HG02623 (cell line): ENCODE measurements around the gene CACNA1B.

Experiments used
- ATAC-seq: cut with Tn5 transposase; IDR thresholded peaks from one replicate; pipeline ENCODE4 v1.9.1; 2021; ENCODE audit warnings: moderate library complexity; ENCODE audit not compliant: unreplicated experiment

The CACNA1B gene

GRCh38 chr9:137959641-137960411, 82.2 kb downstream of the CACNA1B start:
- ATAC-seq: no peak

DNA sequence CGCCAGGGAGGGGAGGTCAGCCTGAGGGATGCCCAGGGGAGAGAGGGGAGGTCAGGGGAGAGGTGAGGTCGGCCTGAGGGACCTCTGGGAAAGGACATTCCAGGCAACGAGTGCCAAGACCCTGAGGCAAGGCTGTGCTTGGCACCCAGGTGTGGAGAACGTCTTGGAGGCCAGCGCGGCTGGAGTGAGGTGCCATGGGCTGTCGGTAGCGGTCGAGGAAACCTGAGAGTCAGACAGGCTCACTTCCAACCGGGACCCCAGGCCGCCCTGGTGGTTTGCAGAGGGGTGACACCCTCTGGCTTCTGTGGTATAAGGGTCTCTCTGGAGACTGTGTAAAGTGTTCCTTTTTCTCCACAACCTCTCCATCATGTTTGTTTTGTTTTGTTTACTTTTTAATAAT, 82.9 kb downstream of the CACNA1B start:
- no peak for ATAC-seq

- no peak for ATAC-seq
Observed at GRCh38 chr9:137963525-137963924, 85.9 kb downstream of the CACNA1B start.

- no peak for ATAC-seq
Observed at GRCh38 chr9:137965177-137965795, 87.7 kb downstream of the CACNA1B start.

DNA sequence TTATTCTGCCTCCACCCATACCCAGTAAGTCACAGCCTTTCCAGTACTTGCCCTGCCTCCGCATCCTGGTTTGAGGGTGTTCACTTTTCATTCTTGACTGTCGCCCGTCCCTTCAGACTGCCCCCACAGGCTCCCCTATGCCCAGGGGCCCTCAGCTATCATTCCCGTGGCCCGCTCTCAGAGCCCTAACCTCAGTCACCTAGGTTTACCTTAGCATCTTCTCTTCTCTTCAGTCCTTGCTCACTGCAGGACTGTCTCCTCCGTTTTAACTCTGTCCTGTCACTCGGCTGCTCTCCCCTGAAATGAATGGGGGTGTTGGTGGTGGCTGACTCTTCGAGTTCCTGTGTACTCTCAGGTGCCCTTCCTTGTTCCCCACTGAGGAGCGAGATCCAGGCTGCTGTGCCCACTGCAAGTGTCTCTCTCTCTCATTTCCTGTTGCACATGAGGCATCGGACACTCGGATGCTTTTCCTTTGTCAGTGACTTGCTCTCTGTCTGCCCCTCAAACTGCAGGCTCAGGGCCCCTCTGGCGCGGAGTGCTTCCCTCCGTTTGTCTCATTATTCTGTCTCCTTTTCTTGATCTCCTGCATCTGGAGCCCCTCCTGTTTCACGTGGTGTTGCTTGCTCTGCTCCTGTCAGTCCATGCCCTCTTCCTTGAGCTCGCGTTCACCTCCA, 89.8 kb downstream of the CACNA1B start:
- no peak for ATAC-seq

DNA sequence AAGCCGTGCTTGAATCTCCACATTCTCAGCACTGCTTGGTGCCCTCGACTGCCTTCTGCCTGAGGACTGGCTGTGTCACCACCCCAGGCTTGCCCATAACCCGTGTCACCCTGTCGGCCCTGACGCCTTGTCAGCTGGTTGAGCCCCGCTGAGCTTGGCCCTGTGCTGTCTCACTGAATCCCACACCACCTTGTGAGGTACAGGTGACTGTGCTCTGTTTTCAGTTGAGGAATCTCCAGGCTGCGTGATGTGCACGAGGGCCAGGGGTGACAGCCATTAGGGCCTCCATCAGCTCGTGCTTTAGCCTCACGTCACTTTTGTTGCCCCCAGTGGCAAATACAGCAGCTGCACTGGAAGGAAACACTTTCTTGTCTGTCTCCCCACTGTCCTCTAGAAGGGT, 90.7 kb downstream of the CACNA1B start:
- ATAC-seq: no peak

DNA sequence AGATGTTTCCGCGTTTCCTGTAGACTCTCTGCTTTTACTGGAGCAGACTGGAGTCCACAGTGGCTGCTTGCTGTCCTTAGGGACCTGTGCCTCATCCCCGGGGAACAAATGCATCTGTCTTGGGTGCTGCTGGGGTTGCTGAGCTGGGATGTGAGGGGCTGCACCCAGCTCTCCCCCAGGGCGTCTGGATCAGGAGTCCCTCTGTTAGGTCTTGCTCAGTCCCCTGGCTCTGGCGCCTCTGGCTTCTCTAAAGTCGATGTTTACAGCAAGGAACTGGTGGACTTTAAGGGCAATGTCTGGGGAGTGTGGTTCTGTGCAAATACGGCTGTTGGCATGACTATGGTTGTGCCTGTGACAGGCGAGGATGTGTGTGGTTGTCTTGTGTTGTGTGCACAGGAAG, 91.4 kb downstream of the CACNA1B start:
- no peak for ATAC-seq

DNA sequence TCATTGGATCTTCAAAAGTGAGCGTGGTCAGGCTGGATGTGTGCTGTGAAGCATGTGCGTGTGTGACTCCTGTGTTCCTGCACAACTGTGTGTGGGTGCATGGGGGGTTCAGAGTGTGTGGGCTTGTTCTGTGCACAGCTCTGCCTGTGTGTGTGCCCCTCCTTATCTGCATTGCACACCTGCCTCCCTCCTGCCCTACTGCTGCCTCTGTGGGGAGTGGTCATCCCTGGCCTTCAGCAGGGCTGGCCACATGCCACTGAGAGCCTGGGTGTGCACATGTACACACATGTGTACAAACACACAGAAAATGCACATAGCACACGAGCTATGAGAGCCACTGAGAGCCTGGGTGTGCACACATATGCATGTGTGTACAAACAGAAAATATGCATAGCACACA, 92.1 kb downstream of the CACNA1B start:
- ATAC-seq: no peak

GRCh38 chr9:137970098-137970497, 92.5 kb downstream of the CACNA1B start:
- ATAC-seq: no peak

DNA sequence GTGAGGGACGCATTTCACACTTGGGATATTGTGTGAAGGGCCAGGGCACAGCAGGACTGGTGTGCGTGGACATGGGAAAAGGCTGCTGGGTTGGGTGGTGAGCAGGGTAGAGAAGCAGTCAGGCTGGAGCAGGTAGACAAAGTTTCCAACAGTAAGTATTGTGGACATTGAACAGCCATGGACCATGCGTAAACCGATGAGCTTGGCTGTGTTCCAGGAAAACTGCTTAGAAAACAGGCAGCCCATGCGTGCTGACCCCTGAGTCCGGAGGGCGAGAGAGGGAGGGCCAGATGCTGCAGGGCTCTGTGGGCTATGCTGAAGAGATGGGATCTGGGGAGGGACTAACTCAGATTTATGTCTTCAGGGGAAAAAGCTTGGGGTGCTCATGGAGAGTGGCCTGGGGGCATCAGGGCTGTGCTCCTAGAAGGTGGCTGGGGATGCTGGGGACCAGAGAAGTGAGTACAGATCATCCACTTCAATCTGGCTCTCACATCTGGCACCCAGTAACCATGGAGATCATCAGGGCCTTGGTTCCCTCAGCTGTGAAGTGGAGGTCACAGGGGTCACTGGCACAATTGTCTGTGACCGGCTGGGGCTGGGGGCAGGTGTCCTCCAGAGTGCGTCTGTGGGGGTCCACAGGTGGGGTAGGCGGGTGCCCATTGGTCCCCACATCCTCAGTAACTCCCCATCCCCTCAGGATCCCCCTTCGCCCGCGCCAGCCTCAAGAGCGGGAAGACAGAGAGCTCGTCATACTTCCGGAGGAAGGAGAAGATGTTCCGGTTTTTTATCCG, 93.3 kb downstream of the CACNA1B start:
- no peak for ATAC-seq

GRCh38 chr9:137971477-137972138, 94.0 kb downstream of the CACNA1B start:
- ATAC-seq: no peak

- ATAC-seq: no peak
Observed at GRCh38 chr9:137972355-137972987, 94.9 kb downstream of the CACNA1B start.

DNA sequence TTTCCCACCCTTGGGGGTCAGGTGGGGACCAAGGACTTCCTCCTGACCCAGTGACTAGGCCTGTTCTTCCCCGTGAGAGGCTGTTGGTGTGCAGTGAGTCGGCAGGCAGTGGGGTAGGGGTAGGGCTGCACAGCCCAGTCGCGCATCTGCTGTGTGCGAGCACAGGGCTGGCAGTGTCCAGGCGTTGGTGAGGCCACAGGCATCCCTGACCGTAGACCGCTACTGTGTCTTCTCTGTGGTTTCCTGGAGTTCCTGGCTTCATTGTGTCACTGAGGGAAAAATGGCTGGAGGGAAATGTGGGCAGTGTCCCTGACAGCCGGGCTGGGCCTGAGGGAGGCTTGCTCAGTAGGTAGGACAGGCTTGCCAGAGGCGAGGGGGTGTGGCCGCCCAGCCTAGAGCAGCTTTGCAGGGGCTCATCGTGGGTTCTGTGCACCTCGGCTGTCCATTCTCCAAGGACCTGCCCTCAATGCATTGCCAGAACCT, 95.4 kb downstream of the CACNA1B start:
- ATAC-seq: no peak

DNA sequence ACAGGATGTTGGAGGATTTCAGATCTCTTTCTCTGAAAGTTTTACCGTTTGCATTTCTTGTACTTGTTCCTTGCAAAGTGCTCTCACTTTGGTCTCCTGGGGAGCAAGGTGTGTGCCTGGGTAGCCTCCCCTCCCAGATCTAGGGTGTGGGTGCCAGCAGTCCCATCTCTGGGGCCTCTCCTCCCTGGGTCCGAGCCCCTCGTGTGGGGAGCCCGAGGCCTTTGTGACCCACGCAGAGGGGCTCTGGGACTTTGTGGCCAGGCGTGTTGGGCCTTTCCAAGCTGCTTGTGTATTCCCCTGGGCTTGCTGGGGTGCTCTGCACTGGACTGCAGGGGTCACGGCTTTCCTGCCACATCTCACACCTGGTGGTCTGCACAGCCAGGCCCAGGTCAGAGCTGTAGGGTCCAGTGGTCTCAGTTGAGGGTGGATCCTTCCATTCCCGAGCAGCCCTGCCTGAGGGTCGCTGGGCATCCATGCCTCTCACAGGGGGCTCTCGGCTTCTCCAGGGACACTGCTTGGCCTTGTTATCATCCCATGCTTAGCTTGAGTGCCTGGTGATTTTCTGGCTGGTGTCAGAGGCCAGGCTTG, 96.3 kb downstream of the CACNA1B start:
- ATAC-seq: no peak

DNA sequence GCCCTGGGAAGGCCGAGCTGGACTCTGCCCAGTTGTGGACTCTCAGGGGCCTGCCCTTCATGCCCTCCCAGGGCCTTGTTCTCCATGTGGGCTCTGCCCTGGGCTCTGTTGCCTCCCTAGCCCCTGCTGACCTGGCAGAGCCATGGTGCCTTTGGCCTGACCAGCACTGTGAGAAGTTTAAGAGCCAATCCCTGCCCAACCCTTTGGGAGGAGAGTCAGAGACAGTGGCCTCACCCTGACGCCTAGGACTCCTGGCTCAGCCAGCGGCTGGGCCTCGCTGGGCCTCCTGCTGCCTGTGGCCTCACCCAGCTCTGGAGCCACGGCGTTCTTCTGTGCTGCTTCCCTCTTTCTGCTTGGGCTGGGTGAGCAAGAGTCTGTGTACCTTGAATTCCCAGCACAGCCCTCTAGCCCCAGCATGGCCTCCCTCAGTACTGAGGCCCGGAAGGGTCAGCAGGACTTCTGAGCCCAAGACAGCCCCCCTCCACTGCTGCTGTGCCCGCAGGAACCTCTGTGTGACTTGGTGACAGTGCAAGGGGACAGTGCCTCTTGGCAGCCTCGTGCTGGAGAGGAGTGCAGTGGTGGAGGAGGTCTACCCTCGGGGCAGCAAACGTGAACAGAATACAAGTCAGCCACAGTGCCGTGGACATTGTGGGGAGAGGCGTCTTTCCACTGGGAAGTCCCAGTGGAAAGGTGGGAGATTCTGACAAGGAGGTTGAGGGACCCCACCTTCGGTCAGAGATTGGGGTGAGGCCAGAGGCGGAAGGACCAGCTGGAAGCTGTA, 97.4 kb downstream of the CACNA1B start:
- no peak for ATAC-seq

DNA sequence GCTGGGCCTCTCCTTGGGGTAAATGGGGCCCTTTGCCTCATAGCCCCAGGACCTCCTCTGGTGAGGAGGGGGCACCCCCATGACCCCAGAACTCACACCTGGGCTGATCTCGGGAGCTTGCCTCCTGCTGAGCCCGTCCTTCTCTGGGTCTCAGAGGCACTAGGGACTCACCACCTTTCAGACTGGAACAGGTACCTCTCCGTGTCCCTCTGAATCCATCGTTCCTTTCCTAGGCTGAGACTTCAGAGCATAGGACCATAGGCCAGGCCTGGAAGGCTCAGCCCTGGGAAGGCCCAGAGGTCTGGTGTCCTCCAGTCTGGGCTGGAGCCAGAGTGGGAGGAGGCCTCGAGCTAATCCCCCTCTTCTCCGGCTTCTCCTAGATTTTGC, 97.9 kb downstream of the CACNA1B start:
- ATAC-seq: no peak

GRCh38 chr9:137975936-137976565, 98.5 kb downstream of the CACNA1B start:
- no peak for ATAC-seq

- ATAC-seq: no peak
Observed at GRCh38 chr9:137977571-137978261, 100.1 kb downstream of the CACNA1B start.
